Lower lobe of right lung (tissue), 2 donors: Measurements from ENCODE around the gene CTNNBL1. TPM values are rescaled to one million over a fixed set of nuclear protein-coding genes. Genes with fewer than 3 reads are reported as not detected.
"Not testable (repeated sequence)": the region's sequence is repeated elsewhere in the genome, so short reads cannot be mapped to it uniquely, and the experiment has no call there.

Experiments
- ATAC-seq, 2 donors: fragments of 200-7000 bp; cut with Tn5 transposase; one replicate each; pipeline ENCODE4 v1.9.1; 2020 to 2022; ENCODE audit warnings: mild to moderate bottlenecking in 2 of 2, moderate library complexity in 2 of 2
- DNase-seq: peaks from one replicate; pipeline ENCODE4 v3.0.0-alpha.2; 2020
- H3K27ac ChIP-seq: fragments of 200-600 bp; one replicate; pipeline ENCODE4 v1.8.0; 2022
- H3K27me3 ChIP-seq: fragments of 200-600 bp; one replicate; pipeline ENCODE4 v1.8.0; 2022; ENCODE audit warnings: low read depth
- H3K36me3 ChIP-seq: fragments of 200-600 bp; one replicate; pipeline ENCODE4 v1.8.0; 2022; ENCODE audit warnings: mild to moderate bottlenecking
- H3K4me1 ChIP-seq: fragments of 200-600 bp; one replicate; pipeline ENCODE4 v1.8.0; 2022
- H3K4me3 ChIP-seq: fragments of 200-600 bp; one replicate; pipeline ENCODE4 v1.8.0; 2022; ENCODE audit warnings: mild to moderate bottlenecking
- H3K9me3 ChIP-seq: fragments of 200-600 bp; one replicate; pipeline ENCODE4 v1.8.0; 2022
- CTCF ChIP-seq: fragments of 200-600 bp; IDR thresholded peaks from one replicate; pipeline ENCODE4 v1.8.0; 2022; ENCODE audit warnings: antibody characterized with exemption, mild to moderate bottlenecking
- intact Hi-C: fragments of 100-400 bp; cut with DNase I; formaldehyde crosslinking; loops from one replicate; pipeline ENCODE4 v1.11.0; 2022
- total RNA-seq: library from RNA; stranded (reverse); fragmentation: NEBNext Ultra II Directional; extraction: Animal tissue kit (Norgen Biotek cat#: 25700); gene quantifications from one replicate; pipeline ENCODE4 v1.2.1, GENCODE V29; 2021
- donor health status: DM: no; HTN: yes; CAD: no; lungs with severe emphysema.

The CTNNBL1 gene
- total RNA-seq, 1 donor from 2014 or later, result 52.3 TPM

GRCh38 chr20:37672143-37672542 lies 21.7 kb upstream of the CTNNBL1 start:
- Histone ChIP-seq H3K27ac (no peak overlapping the region), H3K36me3 (no peaks in the 10 kb centered on the region), H3K4me3 (no peak overlapping the region), H3K27me3 (peaks cover 6% of the 10 kb centered on the region), H3K4me1 (no peaks in the 10 kb centered on the region), H3K9me3 (no peaks in the 10 kb centered on the region)
- DNase-seq, result no peak
- intact Hi-C loops, result no loop called here
- ATAC-seq, result no peak
- TF ChIP-seq CTCF, result no peak

- Histone ChIP-seq H3K4me3 (no peak overlapping the region), H3K27me3 (peaks cover 6% of the 10 kb centered on the region), H3K4me1 (no peaks in the 10 kb centered on the region), H3K36me3 (no peaks in the 10 kb centered on the region), H3K27ac (no peak overlapping the region), H3K9me3 (no peaks in the 10 kb centered on the region)
- no peak for ATAC-seq
- intact Hi-C loops, result no loop called here
- DNase-seq, result no peak
- no peak for TF ChIP-seq CTCF
These were observed 20.4 kb upstream of the CTNNBL1 start for GRCh38 chr20:37673444-37673843.

- intact Hi-C loops, result no loop called here
- H3K27me3 ChIP-seq, result peaks cover 3% of the 10 kb centered on the region
- no peak overlapping the region for H3K27ac ChIP-seq
- ATAC-seq (no peak), DNase-seq (no peak)
- no peak for TF ChIP-seq CTCF
- no peaks in the 10 kb centered on the region for H3K36me3 ChIP-seq
- no peaks in the 10 kb centered on the region for H3K4me1 ChIP-seq
- H3K4me3 ChIP-seq, result no peak overlapping the region
- H3K9me3 ChIP-seq, result no peaks in the 10 kb centered on the region
These were observed 17.4 kb upstream of the CTNNBL1 start for GRCh38 chr20:37676440-37676839.

GRCh38 chr20:37677969-37678861 lies 15.6 kb upstream of the CTNNBL1 start:
- TF ChIP-seq CTCF, result no peak
- intact Hi-C loops, result no loop called here
- Histone ChIP-seq H3K36me3 (no peaks in the 10 kb centered on the region), H3K27ac (no peak overlapping the region), H3K4me3 (no peak overlapping the region), H3K4me1 (no peaks in the 10 kb centered on the region), H3K27me3 (peaks cover 3% of the 10 kb centered on the region), H3K9me3 (no peaks in the 10 kb centered on the region)
- no peak for DNase-seq
- no peak for ATAC-seq

- intact Hi-C loops, H3K9me3 ChIP-seq, H3K4me3 ChIP-seq, H3K27me3 ChIP-seq, H3K27ac ChIP-seq, H3K4me1 ChIP-seq, DNase-seq, H3K36me3 ChIP-seq, ATAC-seq: not testable (repeated sequence)
These were observed 14.1 kb upstream of the CTNNBL1 start for GRCh38 chr20:37679751-37680150.

- no peak for TF ChIP-seq CTCF
- DNase-seq (no peak), ATAC-seq (no peak)
- Histone ChIP-seq H3K9me3 (no peaks in the 10 kb centered on the region), H3K27me3 (peaks cover 3% of the 10 kb centered on the region), H3K4me3 (no peak overlapping the region), H3K36me3 (no peaks in the 10 kb centered on the region), H3K27ac (no peak overlapping the region), H3K4me1 (no peaks in the 10 kb centered on the region)
- intact Hi-C loops, result no loop called here
These were observed 13.4 kb upstream of the CTNNBL1 start for GRCh38 chr20:37680420-37680819.
